HG03432 (cell line): ENCODE data around the gene HNRNPL.
A peak's percentile ranks its signal among the peaks of the same experiment; 100 is the strongest.

ENCODE experiments used
- ATAC-seq: cut with Tn5 transposase; IDR thresholded peaks from one replicate; pipeline ENCODE4 v1.9.1; 2021; ENCODE audit warnings: mild to moderate bottlenecking, moderate library complexity; ENCODE audit not compliant: unreplicated experiment

The HNRNPL gene

GRCh38 chr19:38845374-38846024 lies 4.3 kb downstream of the HNRNPL start:
- no peak for ATAC-seq

- ATAC-seq, result no peak
Observed at GRCh38 chr19:38844093-38844686, 5.6 kb downstream of the HNRNPL start.

- ATAC-seq, result no peak
Observed at GRCh38 chr19:38843175-38843758, 6.5 kb downstream of the HNRNPL start.

GRCh38 chr19:38842439-38843174 lies 7.2 kb downstream of the HNRNPL start:
- ATAC-seq, result no peak

GRCh38 chr19:38841787-38842438 lies 7.9 kb downstream of the HNRNPL start:
- no peak for ATAC-seq

- ATAC-seq, result no peak
Observed at GRCh38 chr19:38841180-38841766, 8.5 kb downstream of the HNRNPL start.

- no peak for ATAC-seq
Observed at GRCh38 chr19:38840583-38840968, 9.2 kb downstream of the HNRNPL start.

GRCh38 chr19:38839816-38840582 lies 9.8 kb downstream of the HNRNPL start:
- ATAC-seq, result no peak

- no peak for ATAC-seq
Observed at GRCh38 chr19:38838986-38839761, 10.6 kb downstream of the HNRNPL start.

- no peak for ATAC-seq
Observed at GRCh38 chr19:38838208-38838985, 11.4 kb downstream of the HNRNPL start.

GRCh38 chr19:38837656-38838121 lies 12.1 kb downstream of the HNRNPL start:
- ATAC-seq, result no peak

- no peak for ATAC-seq
Observed at GRCh38 chr19:38836983-38837626, 12.7 kb downstream of the HNRNPL start.

- no peak for ATAC-seq
Observed at GRCh38 chr19:38836159-38836982, 13.4 kb downstream of the HNRNPL start.

GRCh38 chr19:38834590-38834989 lies 15.2 kb downstream of the HNRNPL start:
- ATAC-seq, result no peak

- ATAC-seq, result no peak
Observed at GRCh38 chr19:38834104-38834490, 15.7 kb downstream of the HNRNPL start.

- no peak for ATAC-seq
Observed at GRCh38 chr19:38833092-38833425, 16.7 kb downstream of the HNRNPL start.

- peak; percentile 54 for ATAC-seq
Observed at GRCh38 chr19:38831142-38831605, 18.6 kb downstream of the HNRNPL start.
